NCI-H2227 (cell line): ENCODE results near the gene HOXA9.

Experiments used
- DNase-seq: peaks from one replicate; lab custom pipeline; 2025; ENCODE audit not compliant: unreplicated experiment; lab: John Stamatoyannopoulos, UW

The HOXA9 gene

DNA sequence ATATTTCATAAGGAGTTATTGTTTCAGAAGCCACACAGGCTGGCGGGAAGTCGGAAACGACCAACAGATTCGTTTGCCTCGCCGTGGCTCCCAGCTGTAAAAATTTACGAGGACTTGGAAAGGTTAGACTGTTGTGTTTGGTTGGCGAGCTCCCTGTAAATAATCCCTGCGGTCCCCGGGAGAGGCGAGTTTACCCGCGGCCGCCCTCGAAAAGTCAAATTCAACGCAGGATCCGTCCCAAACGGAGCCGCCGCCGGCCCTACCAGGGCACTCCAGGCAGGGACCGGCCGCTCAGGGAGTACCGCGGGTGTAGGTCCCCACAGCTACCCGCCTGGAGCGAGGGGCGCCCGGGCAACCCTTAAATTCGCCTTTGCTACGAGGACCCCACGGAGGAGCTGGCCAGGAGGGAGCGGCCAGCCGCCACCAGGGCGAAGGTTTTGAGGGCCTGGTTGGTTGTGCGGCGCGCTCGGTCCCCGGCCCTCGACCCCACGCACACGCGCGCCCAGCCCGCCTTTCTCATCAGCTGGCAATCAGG is 726 bp upstream of the HOXA9 start:
- no peak for DNase-seq

DNA sequence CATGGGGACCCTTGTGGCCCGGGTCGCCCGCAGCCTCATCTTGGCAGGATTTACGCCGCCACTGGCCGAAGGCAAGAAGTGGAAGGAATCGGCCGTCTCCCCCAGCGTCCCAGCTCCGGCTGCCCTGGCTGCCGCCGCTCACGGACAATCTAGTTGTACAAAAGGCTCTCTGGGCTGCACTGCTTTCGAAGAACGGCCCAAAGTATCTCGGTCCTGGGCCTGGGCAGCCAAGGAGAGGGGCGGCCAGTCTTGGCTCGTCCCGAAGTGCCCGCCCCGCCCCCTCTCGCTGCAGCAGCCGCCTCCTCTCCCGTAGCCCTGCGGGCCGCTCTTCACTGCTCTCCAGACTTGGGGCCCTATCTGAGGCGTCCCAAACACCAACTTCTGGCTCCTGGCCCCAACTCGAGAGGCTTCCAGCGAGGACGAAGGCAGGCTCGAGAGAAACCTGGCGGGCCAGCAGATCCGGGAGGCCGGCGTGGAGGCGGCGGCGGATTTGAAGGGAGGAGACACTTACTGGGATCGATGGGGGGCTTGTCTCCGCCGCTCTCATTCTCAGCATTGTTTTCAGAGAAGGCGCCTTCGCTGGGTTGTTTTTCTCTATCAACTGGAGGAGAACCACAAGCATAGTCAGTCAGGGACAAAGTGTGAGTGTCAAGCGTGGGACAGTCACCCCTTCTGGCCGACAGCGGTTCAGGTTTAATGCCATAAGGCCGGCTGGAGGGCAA is 809 bp downstream of the HOXA9 start:
- no peak for DNase-seq

DNA sequence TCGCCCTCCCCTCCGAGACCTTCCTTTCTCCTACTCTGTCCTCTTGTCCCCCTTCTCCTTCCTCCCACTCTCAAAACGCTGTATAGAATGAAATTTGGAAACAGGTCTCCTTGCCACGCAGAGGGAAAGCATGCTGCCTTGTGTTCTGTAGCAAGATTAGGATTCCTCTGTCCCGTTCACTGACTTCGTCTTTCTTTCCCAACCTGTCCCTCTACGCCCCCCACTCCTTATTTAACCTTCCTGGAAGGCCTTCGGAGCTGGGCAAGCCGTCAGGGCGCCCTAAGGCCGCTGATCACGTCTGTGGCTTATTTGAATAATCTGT is 1.3 kb downstream of the HOXA9 start:
- DNase-seq, result no peak

DNA sequence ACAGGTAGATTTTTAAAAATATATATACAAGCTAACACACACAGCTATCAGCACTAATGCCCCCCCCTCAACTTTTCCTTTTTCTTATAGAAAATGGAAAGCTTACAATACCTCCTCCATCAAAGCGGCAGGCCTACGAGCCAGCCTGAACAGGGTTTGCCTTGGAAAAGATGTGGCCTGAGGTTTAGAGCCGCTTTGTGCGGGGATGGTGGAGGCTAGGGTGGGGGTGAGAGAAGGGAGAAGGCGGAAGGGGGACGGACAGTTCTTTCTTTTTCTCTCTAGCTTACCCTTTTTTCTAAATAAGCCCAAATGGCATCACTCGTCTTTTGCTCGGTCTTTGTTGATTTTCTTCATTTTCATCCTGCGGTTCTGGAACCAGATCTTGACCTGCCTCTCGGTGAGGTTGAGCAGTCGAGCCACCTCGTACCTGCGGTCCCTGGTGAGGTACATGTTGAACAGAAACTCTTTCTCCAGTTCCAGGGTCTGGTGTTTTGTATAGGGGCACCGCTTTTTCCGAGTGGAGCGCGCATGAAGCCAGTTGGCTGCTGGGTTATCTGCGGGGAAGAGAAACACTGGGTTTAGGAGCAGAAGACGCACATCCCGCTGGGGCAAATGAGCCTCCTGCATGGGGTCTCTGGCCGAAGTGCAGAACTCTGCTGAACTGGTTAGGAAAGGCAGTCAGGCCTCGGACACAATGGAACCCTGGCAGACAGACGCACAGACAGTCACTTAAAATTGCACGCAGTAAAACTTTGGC is 1.9 kb downstream of the HOXA9 start:
- DNase-seq, result no peak

DNA sequence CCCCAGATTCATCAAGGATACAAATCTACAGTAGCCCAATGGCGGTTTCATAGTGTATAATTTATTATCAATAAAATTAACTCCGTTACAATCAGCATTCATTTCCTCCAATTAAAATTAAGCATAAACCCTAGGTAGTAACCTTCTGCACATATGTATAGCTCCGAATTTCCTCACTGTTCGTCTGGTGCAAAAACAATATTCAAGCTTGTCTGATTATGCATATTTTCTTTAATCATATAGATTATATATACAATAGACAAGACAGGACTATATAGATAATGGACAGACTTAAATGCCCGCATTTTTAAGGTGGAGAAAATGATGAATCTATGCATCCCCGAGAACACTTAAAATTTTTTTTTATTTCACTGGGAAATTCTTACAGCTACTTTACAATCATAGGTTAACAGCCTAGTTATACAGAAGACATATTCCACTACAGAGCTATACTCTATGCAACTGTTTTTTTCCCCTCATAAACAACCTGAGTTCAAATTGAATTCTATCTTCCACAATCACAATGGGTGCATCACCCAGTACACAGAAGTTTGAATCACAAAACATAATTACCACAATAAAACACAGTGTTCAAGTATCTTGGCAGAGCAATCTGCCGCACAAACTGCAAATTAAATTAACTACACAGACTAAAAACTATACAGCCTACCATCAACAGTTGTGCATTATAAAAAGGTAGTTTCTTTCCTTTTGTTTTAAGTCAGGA is 2.6 kb downstream of the HOXA9 start:
- no peak for DNase-seq

DNA sequence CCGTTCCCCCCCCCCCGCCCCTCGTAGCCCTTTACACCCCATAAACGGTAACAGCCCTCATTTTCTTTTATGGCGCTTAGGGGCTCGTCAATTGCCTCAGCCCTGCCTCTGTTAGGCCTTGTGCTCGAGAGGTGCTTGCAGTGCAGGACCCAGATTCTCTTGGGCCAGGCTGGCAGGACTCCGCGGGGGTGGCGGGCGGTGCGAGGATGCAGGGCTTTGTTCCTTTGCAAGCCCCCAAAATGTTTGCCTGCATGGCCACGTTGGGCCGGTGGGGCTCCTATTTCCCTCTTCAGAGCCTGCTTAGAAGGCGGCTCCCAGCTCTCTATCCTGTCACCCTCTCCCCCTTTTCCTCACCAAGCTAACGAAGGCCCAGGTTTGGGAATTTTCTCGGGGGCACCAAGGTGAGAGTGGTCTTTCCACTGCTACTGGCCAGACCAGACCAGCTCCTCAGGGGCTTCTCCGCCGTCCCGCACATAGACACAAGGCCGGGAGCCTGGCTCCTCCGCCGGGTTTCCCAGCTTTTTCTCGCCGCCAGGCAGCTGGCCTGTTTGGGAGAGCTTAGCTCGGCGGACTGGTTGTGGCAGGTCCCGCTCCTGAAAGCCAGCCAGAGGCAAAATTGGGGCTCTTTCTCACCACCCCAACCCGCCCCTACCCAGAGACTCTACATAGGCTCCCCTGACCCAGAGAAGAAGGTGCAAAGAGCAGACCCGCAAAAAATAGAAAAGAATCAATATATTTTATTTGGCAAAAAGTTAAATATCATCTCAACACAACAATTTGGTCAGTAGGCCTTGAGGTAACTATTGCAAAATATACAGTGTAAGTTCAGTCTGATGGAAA is 3.4 kb downstream of the HOXA9 start:
- DNase-seq, result no peak

DNA sequence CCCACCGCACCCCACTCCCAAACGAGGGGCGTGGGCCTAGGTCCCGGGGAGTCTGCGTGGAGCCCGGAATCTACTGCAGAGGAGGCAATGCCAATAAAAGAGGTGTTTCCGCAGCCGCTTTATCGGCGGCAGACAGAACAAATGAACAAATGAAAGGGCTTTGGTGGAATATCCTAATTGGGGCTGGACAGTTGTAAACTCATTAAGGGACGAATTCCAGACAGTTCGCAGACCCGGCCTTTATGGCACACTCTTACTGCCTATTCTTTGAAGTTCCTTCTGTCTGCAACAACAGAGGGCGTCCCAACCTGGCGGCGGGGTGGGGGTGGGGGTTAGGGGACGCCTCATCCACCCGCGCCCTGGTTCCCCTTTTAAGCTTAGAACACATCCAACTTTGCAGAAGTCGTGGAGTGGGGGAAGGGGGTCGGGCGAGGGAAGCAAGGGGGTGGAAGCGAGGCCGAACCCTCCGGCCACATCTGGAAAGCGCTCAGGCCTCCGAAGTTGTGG is 4.1 kb downstream of the HOXA9 start:
- no peak for DNase-seq

DNA sequence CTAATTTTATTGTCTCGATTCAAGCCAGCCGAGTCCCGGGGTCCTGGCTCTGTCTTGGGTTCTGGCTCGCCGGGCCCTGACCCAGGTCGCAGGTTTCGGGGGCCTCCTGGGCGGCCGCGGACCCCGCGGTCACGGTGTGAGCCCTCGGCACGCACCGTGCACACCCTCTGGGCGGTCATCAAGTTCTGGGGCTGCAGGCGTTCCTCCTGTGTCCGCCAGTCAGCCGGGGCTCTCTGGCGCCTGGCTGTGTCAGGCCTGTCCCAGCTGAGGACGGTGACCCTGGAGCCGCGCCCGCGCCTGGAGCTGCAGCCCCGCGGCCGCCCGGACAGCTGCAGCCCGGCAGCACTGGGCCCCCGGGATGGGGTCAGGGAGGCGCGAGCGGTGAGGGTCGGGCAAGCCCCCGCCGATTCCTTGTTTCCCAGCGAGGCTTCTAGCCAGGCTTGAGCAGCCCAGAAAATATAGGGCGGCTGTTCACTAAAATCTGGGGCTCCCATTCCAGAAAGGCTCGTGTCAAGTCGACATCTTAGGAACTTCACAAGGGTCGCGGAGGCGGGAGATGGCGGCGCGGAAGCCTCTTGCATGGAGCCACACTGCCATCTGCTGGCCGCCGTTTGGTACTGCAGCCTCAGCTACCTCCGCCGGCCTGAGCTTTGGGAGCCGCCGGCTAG is 4.7 kb downstream of the HOXA9 start:
- DNase-seq, result peak; percentile 89

DNA sequence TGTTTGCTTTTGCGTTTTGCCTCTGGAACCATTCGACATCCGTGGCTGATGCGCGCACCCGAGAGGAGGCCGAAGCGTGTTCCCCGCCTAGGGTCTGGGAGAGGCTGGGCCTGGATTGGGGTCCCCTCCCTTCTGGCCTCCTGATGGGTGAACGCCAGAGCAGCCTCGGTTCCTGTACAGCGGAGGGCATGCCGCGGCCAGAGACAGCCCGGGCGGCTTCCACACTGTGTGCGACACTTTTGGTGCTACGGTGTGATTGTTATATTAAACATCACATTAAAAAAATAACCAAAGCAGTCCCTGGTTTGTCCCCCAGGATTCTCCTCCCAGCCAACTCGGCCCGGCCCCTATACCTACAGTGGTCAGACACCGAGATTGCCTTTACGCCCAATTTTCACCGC is 5.2 kb downstream of the HOXA9 start:
- no peak for DNase-seq

DNA sequence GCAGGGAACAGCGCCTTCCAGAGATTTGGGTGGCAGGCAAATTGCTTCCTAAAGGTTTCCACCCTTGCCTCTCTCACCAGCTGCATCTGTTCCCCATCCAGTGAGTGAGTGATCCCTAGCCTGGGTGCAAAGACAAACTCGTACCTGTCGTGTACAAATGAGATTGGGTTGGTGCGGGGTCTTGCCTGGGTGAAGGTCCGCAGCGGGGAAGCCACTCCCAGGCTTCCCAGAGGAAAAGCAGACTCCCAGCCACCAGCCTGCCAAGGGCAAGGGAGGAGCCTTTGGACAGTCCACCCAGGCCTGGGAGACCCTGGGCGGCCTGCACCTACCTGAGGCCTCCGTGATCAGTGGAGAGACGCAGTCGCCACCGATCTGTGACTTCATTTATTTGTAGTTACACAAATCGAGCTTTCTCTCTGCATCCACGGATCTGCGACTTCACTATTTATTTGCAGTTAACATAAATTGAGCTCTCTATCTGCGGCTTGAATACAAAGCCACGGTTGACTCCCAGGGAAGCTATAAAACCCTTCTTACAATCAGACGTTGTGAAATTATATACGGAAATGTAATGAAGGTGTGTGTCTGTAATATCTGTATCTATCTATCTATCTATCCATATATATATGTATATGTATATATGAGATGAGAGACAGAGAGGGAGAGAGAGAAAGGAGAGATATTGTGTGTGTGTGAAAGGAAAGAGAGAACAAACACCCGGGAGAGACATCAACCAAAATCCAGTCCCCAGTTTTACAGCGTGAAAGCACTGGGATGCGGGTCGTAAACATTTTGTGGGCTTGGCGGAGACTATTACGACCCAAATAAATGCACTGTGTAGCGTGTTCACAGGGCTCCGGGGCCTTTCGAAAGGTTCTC is 5.8 kb downstream of the HOXA9 start:
- DNase-seq, result no peak

DNA sequence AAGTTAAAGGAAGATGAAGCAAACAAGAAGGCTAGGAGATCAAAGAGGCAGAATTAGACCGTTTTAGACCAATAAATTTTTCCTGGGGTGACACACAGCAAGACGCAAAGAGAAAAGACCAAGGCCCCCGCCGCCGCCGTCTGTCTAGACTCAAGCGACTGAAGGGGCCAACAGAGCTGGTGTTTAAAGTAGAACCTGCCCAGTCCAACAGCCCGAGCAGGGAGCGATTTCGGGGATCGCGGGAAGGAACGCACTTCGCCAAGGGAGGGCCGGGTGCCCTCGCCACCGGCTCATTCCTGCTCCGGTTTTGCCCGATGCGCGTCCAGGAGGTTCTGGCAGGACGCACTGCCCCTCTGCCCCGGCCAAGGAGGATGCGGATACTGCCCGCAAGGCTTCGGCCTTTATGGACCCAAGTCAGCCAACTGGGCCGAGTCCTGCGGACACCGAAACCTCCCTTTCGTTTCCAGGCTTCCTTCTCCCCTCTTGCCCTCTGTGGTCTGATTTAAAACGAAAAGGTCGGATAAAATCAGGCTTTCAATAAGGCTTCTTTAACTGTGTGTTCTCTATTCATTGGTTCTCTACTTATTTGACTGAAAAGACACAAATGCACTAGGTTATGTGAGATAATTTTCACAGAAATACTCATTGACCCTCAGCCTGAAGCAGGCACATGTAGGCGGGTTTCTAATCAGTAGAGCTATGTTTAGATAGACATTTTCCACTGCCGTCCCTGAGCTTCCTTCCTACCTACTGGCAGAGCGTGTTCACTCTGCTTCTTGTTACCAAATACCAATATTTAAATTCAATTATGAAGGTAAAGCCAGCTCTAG is 6.7 kb downstream of the HOXA9 start:
- DNase-seq, result no peak

DNA sequence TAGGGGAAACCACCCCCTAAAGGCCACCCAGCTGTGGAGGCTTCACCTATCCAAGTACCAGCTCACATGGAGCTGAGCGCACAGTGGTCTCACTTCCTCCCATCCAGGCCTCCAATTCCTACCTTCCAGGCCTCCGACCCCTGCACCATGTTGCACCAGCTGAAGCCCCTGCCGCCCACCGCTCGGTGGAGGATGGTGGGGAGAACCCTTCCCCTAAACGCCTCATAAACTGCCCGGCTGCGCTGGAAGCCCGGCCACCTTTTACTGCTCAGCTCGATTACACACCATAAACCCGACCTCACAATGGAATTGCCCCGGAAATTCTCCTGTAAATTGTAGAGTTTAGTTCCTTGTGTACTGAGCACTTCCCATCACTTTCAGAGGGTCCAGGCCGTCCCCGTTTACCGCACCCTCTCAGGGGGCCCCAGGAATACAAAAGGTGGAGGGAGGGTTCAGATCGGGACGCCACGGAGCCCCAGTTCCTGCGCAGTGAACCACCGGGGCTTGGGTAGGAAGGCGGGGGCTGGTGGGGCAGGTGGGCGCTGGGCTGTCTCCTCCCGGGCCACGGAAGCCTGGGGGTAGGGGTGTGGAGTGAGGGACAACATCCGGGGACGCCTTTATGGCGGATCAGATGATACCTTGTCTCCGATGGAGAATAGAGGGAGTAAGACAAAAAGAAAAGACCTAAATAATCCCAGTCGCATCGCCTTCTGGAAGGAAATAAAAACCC is 7.5 kb downstream of the HOXA9 start:
- no peak for DNase-seq

DNA sequence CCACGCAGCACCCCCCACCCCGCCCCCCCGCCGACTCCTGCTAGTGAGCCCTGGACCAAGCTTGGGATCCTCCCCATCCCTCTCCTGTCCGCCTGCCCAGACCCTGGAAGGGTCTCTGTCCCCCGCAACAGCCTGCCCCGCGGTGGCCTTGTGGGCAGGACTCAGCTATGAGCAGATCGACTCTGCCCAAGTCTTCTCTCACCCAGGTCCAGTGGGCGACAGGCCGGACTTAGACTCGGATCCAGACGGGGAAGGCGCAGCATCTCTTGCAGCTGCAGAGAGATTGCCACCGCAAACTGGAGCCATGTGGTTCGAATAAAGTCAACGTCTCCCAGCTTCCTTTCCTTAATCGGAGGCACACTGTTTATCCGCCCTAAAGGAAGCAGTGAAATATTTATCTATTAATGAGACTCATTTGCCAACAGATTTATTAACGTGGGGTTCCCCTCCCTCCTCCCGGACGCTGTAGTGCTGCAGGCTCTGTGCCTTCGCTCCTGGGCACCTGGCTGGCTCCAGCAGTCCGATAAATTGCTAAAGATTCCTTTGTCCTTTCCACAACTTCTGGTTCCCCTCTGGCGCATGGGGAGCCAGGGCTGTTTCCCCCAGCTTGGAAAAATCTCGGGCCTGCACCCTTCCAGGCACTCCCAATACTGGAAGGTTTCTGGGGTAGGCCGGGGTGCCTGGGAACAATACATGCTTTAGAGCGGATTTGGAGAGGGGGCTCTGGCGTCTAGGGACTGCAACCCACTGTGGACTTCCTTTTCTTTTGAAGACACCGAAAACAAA is 8.2 kb downstream of the HOXA9 start:
- peak; percentile 21 for DNase-seq

DNA sequence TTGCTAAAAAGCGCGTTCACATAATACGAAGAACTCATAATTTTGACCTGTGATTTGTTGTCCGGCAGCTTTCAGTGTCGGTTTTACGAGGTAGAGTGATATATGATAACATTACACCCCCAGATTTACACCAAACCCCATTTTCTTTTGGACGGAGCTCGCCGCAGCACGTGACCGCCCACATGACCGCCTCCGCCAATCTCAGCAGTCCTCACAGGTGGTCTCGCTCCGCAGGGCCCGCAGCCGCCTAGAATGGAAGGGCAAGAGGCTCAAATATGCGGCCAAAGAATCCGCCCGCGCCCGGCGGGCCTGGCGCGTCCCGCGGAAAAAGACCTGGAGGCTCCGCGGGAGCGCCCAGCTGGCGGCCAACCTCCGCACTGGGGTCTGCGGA is 8.8 kb downstream of the HOXA9 start, which contains the start of gene HOXA7:
Gene HOXA7 (minus strand): TSS at position 168 of the 391 bp plus-strand sequence. CDS start 130 bp downstream, at position 38.
- peak; percentile 78 for DNase-seq

DNA sequence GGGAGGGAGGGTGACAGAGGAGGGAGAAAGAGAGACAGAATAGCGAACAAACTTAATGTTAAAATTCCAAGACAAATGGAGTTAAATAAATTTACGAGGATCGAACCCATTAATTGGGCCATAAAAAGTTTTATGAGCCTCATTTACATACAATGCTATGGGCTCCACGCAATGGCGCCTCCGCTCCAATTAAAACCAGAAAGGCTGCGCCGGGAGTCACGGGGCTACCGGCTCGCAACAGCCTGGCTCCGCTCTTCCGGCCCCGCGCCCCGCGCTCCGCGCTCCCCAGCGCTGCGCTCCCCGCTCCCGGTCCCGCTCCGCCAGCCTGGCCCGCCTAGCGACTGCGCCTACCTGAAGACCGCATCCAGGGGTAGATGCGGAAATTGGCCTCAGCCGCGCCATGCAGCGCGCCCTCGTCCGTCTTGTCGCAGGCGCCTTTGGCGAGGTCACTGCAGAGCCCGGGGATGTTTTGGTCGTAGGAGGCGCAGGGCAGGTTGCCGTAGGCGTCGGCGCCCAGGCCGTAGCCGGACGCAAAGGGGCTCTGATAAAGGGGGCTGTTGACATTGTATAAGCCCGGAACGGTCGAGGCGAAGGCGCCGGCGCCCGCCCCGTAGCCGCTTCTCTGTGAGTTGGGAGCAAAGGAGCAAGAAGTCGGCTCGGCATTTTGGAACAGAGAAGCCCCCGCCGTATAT is 9.4 kb downstream of the HOXA9 start:
- DNase-seq, result peak; percentile 43
